Panc1 (cell line): ENCODE measurements around the gene MPLKIP. TPM values are rescaled to one million over a fixed set of nuclear protein-coding genes. Genes with fewer than 3 reads are reported as not detected.

ENCODE experiments used
- ATAC-seq: fragments of 200-7000 bp; cut with Tn5 transposase; 2 replicates; pipeline ENCODE4 v1.9.1; 2020; ENCODE audit warnings: mild to moderate bottlenecking, moderate library complexity
- BruUV-seq: library from RNA; stranded (reverse); fragments of 400-500 nt; replicated peaks from 2 replicates; lab custom pipeline; 2021; lab: Mats Ljungman, UMichigan
- CTCF ChIA-PET: fragments of 300-600 bp; sonication (Branson Sonifier 250); formaldehyde crosslinking; loops from one replicate; lab custom pipeline; 2022; ENCODE audit warnings: antibody characterized with exemption; lab: Charles Lee
- POLR2A ChIA-PET: fragments of 300-600 bp; sonication (Branson Sonifier 250); formaldehyde crosslinking; loops from one replicate; lab custom pipeline; 2022; ENCODE audit warnings: antibody characterized with exemption; lab: Charles Lee
- DNase-seq: peaks from one replicate; pipeline ENCODE4 v3.0.0-alpha.2; 2010; ENCODE audit warnings: low read depth, low spot score
- H3K27ac ChIP-seq: 2 replicates; pipeline ENCODE4 v1.5.1; 2011; ENCODE audit warnings: mild to moderate bottlenecking, low read length, inconsistent platforms
- H3K27me3 ChIP-seq: fragments of 200-500 bp; sonication (Bioruptor generic); 2 replicates; pipeline ENCODE4 v1.6.0; 2014; ENCODE audit warnings: low read length, inconsistent platforms; ENCODE audit not compliant: control insufficient read depth, insufficient read depth
- H3K36me3 ChIP-seq: fragments of 200-500 bp; sonication (Bioruptor generic); 2 replicates; pipeline ENCODE4 v1.5.1; 2014; ENCODE audit warnings: inconsistent platforms, mild to moderate bottlenecking, low read length, moderate library complexity; ENCODE audit not compliant: control insufficient read depth, insufficient read depth
- H3K4me1 ChIP-seq: 2 replicates; pipeline ENCODE4 v1.5.1; 2011; ENCODE audit warnings: inconsistent platforms, mild to moderate bottlenecking, low read length, moderate library complexity; ENCODE audit not compliant: control insufficient read depth, insufficient read depth
- H3K4me3 ChIP-seq, 2 experiments: 2 replicates each; pipeline ENCODE4 v1.5.1; 2011 to 2012; ENCODE audit warnings: low read depth in 2 of 2, low read length in 2 of 2, mild to moderate bottlenecking in 2 of 2, inconsistent platforms in 1 of 2, moderate library complexity in 1 of 2
- H3K9me3 ChIP-seq: fragments of 200-500 bp; sonication (Bioruptor generic); 2 replicates; pipeline ENCODE4 v1.5.1; 2014; ENCODE audit warnings: low read depth, mild to moderate bottlenecking, inconsistent platforms, low read length, moderate library complexity; ENCODE audit not compliant: control insufficient read depth, insufficient read depth
- CTCF ChIP-seq: fragments of 450-650 bp; IDR thresholded peaks from 2 replicates; pipeline ENCODE4 v1.5.1; 2017; ENCODE audit warnings: mild to moderate bottlenecking
- POLR2AphosphoS5 ChIP-seq: IDR thresholded peaks from 2 replicates; pipeline ENCODE4 v1.6.1; 2012; ENCODE audit warnings: mild to moderate bottlenecking, low read depth, low read length, moderate library complexity
- REST ChIP-seq, 2 experiments: IDR thresholded peaks; 2 replicates each; pipeline ENCODE4 v1.6.1; 2011 to 2012; ENCODE audit warnings: low read depth in 2 of 2, control low read depth in 1 of 2, low read length in 1 of 2, mild to moderate bottlenecking in 1 of 2, moderate library complexity in 1 of 2; ENCODE audit not compliant: insufficient read depth in 1 of 2
- SIN3A ChIP-seq: IDR thresholded peaks from 2 replicates; pipeline ENCODE4 v1.6.1; 2012; ENCODE audit warnings: low read depth, mild to moderate bottlenecking, low read length, moderate library complexity, borderline replicate concordance; ENCODE audit not compliant: insufficient read depth
- TCF7L2 ChIP-seq: IDR thresholded peaks from 2 replicates; pipeline ENCODE4 v1.6.1; 2011; ENCODE audit warnings: mild to moderate bottlenecking, low read depth, low read length, inconsistent platforms
- in situ Hi-C: cut with HindIII; loops from 2 replicates; pipeline ENCODE4 v1.10.0; 2016; ENCODE audit warnings: low sequenced_read_pairs, low pct_unique_long_range_greater_than_20kb
- intact Hi-C: fragments of 100-400 bp; cut with micrococcal nuclease; formaldehyde crosslinking; loops from one replicate; pipeline ENCODE4 v1.10.0; 2022; ENCODE audit not compliant: unreplicated experiment
- total RNA-seq: library from RNA; stranded (reverse); gene quantifications from one replicate; pipeline ENCODE4 v1.2.1, GENCODE V29; 2021; ENCODE audit not compliant: unreplicated experiment

The MPLKIP gene
- total RNA-seq, 1 experiment from 2014 or later, result 42.6 TPM

DNA sequence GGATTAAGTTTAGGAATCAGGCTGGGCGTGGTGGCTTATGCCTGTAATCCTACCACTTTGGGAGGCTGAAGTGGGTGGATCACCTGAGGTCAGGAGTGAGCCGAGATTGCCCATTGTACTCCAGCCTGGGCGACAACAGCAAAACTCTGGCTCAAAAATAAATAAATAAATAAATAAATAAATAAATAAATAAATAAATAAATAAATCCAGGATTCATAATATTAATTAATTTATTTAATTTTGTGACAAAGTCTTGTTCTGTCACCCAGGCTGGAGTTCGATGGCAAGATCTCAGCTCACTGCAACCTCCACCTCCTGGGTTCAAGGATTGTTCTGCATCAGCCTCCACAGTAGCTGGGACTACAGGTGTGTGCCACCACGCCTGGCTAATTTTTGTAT is 4.6 kb upstream of the MPLKIP start:
- CTCF ChIA-PET, result interaction anchor here (0.5 kb wide), 1 partner anchor 16 kb away, joined by 3 read pairs; no protein-coding TSS in a partner anchor

DNA sequence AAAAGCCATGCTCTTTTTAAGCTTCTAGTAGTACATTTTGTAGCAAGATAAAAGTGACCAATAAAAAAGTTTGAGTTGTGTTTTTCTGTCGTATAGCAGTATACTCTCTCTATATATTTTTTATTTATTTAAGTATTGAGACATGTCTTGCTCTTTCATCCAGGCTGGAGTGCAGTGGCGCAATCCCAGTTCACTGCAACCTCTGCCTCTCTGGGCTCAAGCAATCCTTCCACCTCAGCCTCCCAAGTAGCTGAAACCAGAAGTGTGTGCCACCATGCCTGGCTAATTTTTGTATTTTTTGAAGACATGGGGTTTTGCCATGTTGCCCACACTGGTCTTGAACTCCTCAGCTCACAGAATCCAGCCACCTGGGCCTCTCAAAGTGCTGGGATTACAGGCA is 3.1 kb upstream of the MPLKIP start:
- TF ChIP-seq TCF7L2, result no peak
- no peak for TF ChIP-seq CTCF
- no peak for TF ChIP-seq SIN3A
- no peak for TF ChIP-seq REST (IDR thresholded peaks at IDR 0.05; ENCODE audit: insufficient read depth in 1 of 2, low read depth in 2 of 2, low read length in 1 of 2)
- TF ChIP-seq POLR2AphosphoS5, result no peak
- no peak for ATAC-seq
- in situ Hi-C loops, result no loop called here
- intact Hi-C loops, result no loop called here
- ChIA-PET CTCF (no interaction called here), POLR2A (no interaction called here)
- Histone ChIP-seq H3K27ac (no peak overlapping the region), H3K27me3 (no peaks in the 10 kb centered on the region), H3K4me3 (no peak overlapping the region), H3K4me1 (peaks cover 5% of the 10 kb centered on the region; the same call in 1 of the 2 replicates), H3K9me3 (no peaks in the 10 kb centered on the region), H3K36me3 (no peaks in the 10 kb centered on the region; the same call in none of the 2 replicates)
- DNase-seq, result no peak
- BruUV-seq, result no TSS peak

More for the DNA sequence above, 4.6 kb upstream of the MPLKIP start:
- H3K36me3 ChIP-seq, result no peaks in the 10 kb centered on the region; the same call in 1 of the 2 replicates
- DNase-seq (no peak), ATAC-seq (no peak)
- BruUV-seq, result no TSS peak
- no peaks in the 10 kb centered on the region for H3K4me1 ChIP-seq
- H3K27me3 ChIP-seq, result no peaks in the 10 kb centered on the region
- H3K4me3 ChIP-seq, result no peak overlapping the region
- no peaks in the 10 kb centered on the region for H3K9me3 ChIP-seq
- intact Hi-C loops (no loop called here), in situ Hi-C loops (no loop called here)
- no peak overlapping the region for H3K27ac ChIP-seq
- TF ChIP-seq CTCF (no peak), SIN3A (no peak), POLR2AphosphoS5 (no peak), REST (IDR thresholded peaks at IDR 0.05; ENCODE audit: insufficient read depth in 1 of 2, low read depth in 2 of 2, low read length in 1 of 2) (no peak), TCF7L2 (no peak)
- POLR2A ChIA-PET, result no interaction called here
